ENCODE measurements around the gene L3MBTL3.

Gene L3MBTL3

GRCh38 chr6:130183271-130184222 is 165.2 kb downstream of the L3MBTL3 start:
- DNase-seq (ENCODE audit: low spot score), result no peak

- DNase-seq (ENCODE audit: low spot score), result no peak
These were observed 167.3 kb downstream of the L3MBTL3 start for GRCh38 chr6:130185658-130186057.

GRCh38 chr6:130187335-130188206 is 169.2 kb downstream of the L3MBTL3 start:
- no peak for DNase-seq (ENCODE audit: low spot score)

GRCh38 chr6:130188207-130188899 is 170.0 kb downstream of the L3MBTL3 start:
- no peak for DNase-seq (ENCODE audit: low spot score)

GRCh38 chr6:130189531-130190397 is 171.4 kb downstream of the L3MBTL3 start:
- no peak for DNase-seq (ENCODE audit: low spot score)
